ENCODE results near the gene TDRKH.

TDRKH gene

DNA sequence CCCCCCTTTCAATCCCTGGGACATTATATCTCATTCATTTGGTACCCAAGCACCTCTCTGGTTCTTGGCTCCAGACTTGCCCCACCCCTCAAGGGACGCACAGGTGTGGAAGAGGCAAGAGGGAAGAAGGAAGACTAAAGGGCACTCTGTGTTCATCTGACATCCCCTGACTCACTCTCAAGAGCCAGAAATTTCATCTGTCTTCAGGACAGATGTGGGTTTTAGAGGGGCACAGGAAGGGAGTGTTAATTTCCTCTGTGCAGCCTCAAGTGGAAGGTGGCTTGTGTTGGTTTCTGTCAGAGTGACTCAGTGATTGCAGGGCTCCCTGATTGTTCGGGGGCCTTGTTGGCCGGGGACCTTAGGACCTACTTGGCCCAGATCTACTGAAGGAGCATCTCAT lies 46.9 kb upstream of the TDRKH start:
- TF ChIP-seq, protein P1, sequence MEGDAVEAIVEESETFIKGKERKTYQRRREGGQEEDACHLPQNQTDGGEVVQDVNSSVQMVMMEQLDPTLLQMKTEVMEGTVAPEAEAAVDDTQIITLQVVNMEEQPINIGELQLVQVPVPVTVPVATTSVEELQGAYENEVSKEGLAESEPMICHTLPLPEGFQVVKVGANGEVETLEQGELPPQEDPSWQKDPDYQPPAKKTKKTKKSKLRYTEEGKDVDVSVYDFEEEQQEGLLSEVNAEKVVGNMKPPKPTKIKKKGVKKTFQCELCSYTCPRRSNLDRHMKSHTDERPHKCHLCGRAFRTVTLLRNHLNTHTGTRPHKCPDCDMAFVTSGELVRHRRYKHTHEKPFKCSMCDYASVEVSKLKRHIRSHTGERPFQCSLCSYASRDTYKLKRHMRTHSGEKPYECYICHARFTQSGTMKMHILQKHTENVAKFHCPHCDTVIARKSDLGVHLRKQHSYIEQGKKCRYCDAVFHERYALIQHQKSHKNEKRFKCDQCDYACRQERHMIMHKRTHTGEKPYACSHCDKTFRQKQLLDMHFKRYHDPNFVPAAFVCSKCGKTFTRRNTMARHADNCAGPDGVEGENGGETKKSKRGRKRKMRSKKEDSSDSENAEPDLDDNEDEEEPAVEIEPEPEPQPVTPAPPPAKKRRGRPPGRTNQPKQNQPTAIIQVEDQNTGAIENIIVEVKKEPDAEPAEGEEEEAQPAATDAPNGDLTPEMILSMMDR (IDR thresholded peaks at IDR 0.05; ENCODE audit: borderline replicate concordance, control extremely low read depth, extremely low read depth, insufficient read depth, missing control alignments) = no peak
- DNase-seq (ENCODE audit: low spot score) = no peak
- in situ Hi-C loops (cut with MboI; ENCODE audit: low sequenced_read_pairs, unreplicated experiment) = no loop called here

DNA sequence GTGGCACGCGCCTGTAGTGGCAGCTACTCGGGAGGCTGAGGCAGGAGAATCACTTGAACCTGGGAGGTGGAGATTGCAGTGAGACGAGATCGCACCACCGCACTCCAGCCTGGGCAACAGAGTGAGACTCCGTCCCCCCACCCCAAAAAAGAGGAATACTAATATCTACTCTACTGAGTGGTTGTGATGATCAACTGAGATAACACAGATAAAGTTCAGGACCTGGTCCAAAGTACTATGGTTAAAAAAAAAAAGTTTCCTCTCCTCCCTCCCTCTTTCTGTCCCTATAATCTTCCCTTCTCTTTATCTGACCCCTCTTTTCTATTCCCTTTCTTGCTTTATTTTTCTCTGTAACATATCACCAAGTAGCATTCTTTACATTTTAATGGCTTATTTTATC lies 45.3 kb upstream of the TDRKH start:
- TF ChIP-seq, protein P1 (IDR thresholded peaks at IDR 0.05; ENCODE audit: borderline replicate concordance, control extremely low read depth, extremely low read depth, insufficient read depth, missing control alignments) = no peak
- no peak for DNase-seq (ENCODE audit: low spot score)
- in situ Hi-C loops (cut with MboI; ENCODE audit: low sequenced_read_pairs, unreplicated experiment) = no loop called here

DNA sequence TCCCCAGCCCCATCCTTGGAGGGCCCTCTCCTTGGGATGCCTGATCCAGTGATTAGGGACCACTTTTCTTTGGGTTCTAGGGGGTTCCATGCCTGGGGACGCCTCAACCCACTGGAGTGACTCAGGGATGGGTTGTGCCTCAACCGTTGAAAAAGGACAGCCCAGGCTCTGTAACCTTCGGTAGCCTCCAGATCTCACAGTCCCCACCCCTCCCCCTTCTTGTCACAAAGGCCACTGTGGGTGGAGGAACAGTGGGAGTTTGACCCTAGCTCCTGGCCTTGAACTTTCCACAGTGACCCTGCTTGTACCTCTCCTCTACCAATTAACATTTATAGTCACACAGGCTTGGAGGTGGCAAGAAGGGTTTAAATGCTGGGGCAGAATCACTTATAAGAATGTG lies 43.9 kb upstream of the TDRKH start:
- DNase-seq (ENCODE audit: low spot score) = no peak
- TF ChIP-seq, protein P1 (IDR thresholded peaks at IDR 0.05; ENCODE audit: borderline replicate concordance, control extremely low read depth, extremely low read depth, insufficient read depth, missing control alignments) = no peak
- in situ Hi-C loops (cut with MboI; ENCODE audit: low sequenced_read_pairs, unreplicated experiment) = no loop called here

DNA sequence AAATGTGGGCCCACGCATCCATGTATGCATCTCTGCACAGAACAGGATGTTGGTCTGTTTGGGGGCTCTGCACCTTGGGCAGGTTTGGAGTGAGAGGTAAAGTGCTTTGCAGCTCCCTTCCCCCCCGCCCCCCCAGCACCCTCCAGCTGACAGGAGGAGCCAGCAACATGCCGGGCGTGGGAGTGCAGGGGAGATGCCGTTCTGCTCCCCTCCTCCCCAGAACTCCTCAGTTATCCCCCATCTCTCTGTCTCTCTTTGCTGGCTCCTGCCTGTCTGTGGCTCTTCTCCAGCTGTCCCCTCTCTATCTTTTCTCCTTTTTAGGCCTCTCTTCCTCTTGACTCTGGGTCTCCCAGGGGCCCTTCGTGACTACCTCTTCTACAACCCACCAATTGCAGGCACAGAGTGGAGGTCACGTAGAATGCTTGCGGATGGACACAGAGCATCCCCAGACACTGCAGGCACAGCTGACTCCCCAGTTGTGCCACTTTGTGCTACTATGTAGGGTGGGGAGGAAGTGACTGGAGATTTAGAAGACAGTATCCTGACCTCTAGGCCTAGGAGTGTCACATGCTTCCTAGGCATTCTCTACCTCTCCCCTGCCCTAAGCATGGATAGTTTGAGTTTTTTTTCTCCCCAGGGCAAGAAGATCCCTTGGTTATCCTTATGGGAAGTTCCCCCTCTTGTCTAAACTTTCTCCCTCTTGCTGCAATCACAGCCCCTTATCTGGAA lies 43.0 kb upstream of the TDRKH start:
- TF ChIP-seq, protein P1 (IDR thresholded peaks at IDR 0.05; ENCODE audit: borderline replicate concordance, control extremely low read depth, extremely low read depth, insufficient read depth, missing control alignments) = no peak
- in situ Hi-C loops (cut with MboI; ENCODE audit: low sequenced_read_pairs, unreplicated experiment) = no loop called here
- no peak for DNase-seq (ENCODE audit: low spot score)

DNA sequence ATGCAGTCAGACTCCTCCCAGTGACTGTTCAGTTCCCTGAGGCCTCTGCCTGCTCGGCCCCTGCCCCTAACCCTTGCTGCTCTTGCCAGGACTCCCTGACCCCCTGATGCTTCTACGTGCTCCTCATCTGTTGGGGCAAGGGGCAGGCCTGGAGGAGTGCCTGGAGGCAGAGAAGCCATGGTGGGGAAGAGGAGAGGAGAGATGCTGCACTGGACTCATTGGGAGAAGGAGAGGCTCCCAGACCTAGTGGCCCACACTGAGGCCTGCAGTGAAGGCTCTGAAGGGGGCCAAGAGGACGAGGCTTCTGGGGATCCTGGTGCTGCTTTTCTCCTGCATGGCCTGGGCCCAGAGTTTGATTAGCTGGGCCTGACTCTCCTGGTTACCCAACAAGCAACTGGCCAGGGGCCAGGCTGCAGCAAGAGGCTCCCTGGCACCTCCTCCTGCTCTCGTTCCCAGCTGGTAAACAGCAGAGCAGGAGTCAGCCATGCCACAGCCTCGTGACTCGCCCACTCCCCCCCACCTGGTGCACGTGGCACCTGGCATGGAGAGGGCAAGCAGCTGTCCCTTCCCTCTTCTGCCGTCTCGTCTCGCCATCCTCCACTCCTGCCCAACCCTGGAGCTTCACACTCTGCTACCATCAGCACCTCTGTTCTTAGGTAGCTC lies 42.1 kb upstream of the TDRKH start:
- in situ Hi-C loops (cut with MboI; ENCODE audit: low sequenced_read_pairs, unreplicated experiment) = no loop called here

DNA sequence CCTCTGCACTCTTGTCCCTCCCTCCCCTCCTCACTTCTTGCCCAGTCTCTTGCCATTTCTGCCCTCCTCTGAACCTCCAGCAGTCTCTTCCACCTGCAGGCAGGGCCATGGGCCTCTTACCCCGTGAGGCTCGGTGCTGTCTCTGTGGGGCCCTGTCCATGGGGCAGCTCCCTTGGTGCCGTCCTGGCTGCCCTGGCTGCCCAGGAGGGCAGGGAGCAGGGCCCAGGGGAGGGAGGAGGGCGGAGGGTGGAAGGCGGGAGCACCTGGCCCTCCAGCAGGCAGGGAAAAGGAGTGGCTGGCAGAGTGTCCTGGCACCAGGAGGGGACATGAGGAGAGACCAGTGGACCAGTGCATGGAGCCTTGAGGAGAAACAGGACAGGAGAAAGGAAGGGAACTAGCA lies 41.3 kb upstream of the TDRKH start, which contains the start of gene RORC:
Gene RORC, minus strand, starts transcription at position 198 of the 400 bp plus-strand sequence. Its CDS starts 38 bp downstream, at position 160.
- TF ChIP-seq, protein P1 (IDR thresholded peaks at IDR 0.05; ENCODE audit: borderline replicate concordance, control extremely low read depth, extremely low read depth, insufficient read depth, missing control alignments) = no peak
- no peak for DNase-seq (ENCODE audit: low spot score)
- in situ Hi-C loops (cut with MboI; ENCODE audit: low sequenced_read_pairs, unreplicated experiment) = no loop called here

More for the DNA sequence above, 42.1 kb upstream of the TDRKH start:
- TF ChIP-seq, protein P1 (IDR thresholded peaks at IDR 0.05; ENCODE audit: borderline replicate concordance, control extremely low read depth, extremely low read depth, insufficient read depth, missing control alignments) = no peak
- DNase-seq (ENCODE audit: low spot score) = no peak

All from GM13976 (cell line).